Stomach (tissue), 9 donors: ENCODE results near the gene AMDHD2. TPM values are rescaled to one million over a fixed set of nuclear protein-coding genes. Genes with fewer than 3 reads are reported as not detected.
"Not testable (repeated sequence)": the region's sequence is repeated elsewhere in the genome, so short reads cannot be mapped to it uniquely, and the experiment has no call there.

Experiments used
- DNase-seq, 2 donors: peaks; one replicate each; pipeline versions ENCODE4 v3.0.0 to v3.0.0-alpha.2; 2013 to 2019
- H3K27ac ChIP-seq, 5 donors: fragments of 200-600 bp in 4 of 5; sonication (generic) in 4 of 5; one replicate each; pipeline ENCODE4 v1.5.1; 2013 to 2019; ENCODE audit warnings: mild to moderate bottlenecking in 1 of 5, moderate library complexity in 1 of 5
- H3K27me3 ChIP-seq, 3 donors: fragments of 200-600 bp; sonication (generic); one replicate each; pipeline ENCODE4 v1.5.1; 2017 to 2019; ENCODE audit warnings: mixed run types in 1 of 3
- H3K36me3 ChIP-seq, 4 donors: fragments of 200-600 bp; sonication (generic); 1 replicate in 3 of 4; 2 replicates in 1 of 4; pipeline ENCODE4 v1.5.1; 2016 to 2019
- H3K4me1 ChIP-seq, 4 donors: fragments of 200-600 bp; sonication (generic); one replicate each; pipeline ENCODE4 v1.5.1; 2016 to 2019
- H3K4me3 ChIP-seq, 4 donors: fragments of 200-600 bp; sonication (generic) in 3 of 4; one replicate each; pipeline ENCODE4 v1.5.1; 2016 to 2019; ENCODE audit warnings: mild to moderate bottlenecking in 1 of 4
- H3K9me3 ChIP-seq, 4 donors: fragments of 200-600 bp; sonication (generic); one replicate each; pipeline ENCODE4 v1.5.1; 2016 to 2019
- CTCF ChIP-seq, 7 experiments: fragments of 450-650 bp in 4 of 7; fragments of 200-600 bp in 3 of 7; sonication (generic) in 3 of 7; IDR thresholded peaks; one replicate each; pipeline ENCODE4 v1.5.1; 2016 to 2019; ENCODE audit warnings: antibody characterized with exemption in 7 of 7, control low read depth in 2 of 7, mild to moderate bottlenecking in 1 of 7
- EP300 ChIP-seq: sonication (generic); formaldehyde crosslinking; IDR thresholded peaks from one replicate; pipeline ENCODE4 v1.6.1; 2017; ENCODE audit warnings: antibody characterized with exemption
- POLR2A ChIP-seq, 4 donors: fragments of 450-650 bp; IDR thresholded peaks; one replicate each; pipeline ENCODE4 v1.6.1; 2016; ENCODE audit warnings: antibody characterized with exemption in 4 of 4, control low read depth in 2 of 4, mild to moderate bottlenecking in 1 of 4, moderate library complexity in 1 of 4
- POLR2AphosphoS5 ChIP-seq, 3 donors: sonication (generic); formaldehyde crosslinking; IDR thresholded peaks; one replicate each; pipeline ENCODE4 v1.6.1; 2016; ENCODE audit warnings: antibody characterized with exemption in 3 of 3
- WGBS, 5 donors: extraction: QIAGEN DNeasy Blood & Tissue Kit in 3 of 5; methylation state at CpG; one replicate each; pipeline versions ENCODE4 v1.1.5 to v1.1.7; 2013 to 2018; 5-methylcytosine and 5-hydroxymethylcytosine counted together
- intact Hi-C: fragments of 100-400 bp; cut with DNase I; formaldehyde crosslinking; loops from one replicate; pipeline ENCODE4 v1.15.1; 2023; ENCODE audit warnings: low total_unique reads
- polyA plus RNA-seq, 3 donors: library from polyadenylated mRNA; stranded (reverse); fragments of 200-250 nt; gene quantifications; one replicate each; pipeline ENCODE4 v1.2.3, GENCODE V29; 2013
- total RNA-seq, 5 donors: library from RNA; depleted of rRNA; stranded (reverse); fragments of >200 nt; gene quantifications; one replicate each; pipeline versions ENCODE4 v1.1.0 to v1.2.3, GENCODE V29; 2014 to 2016
- donor health status: healthy with polysubstance abuse.
- donor health status: Bipolar disorder and iron deficiency.
- donor health status: healthy.

Gene AMDHD2
- total and polyA plus RNA-seq, 8 donors: 13.4 to 76.8 (median 22.9) TPM

- DNase-seq: no peak
- Histone ChIP-seq H3K9me3 (no peaks in the 10 kb centered on the region), H3K4me3 (peak overlapping the region; percentile 60 to 90 (median 80)), H3K27ac (peak overlapping the region; percentile 56 to 93 (median 61)), H3K4me1 (peaks cover 48 to 67% (median 61%) of the 10 kb centered on the region in 4 donors), H3K36me3 (peaks cover 0 to 5% (median 2%) of the 10 kb centered on the region in 4 donors), H3K27me3 (peaks cover 19 to 25% (median 23%) of the 10 kb centered on the region in 3 donors)
- whole genome bisulfite sequencing, 5 donors: 51 to 73% (median 69%) methylated on average over 9 of the region's 9 CpGs
- TF ChIP-seq POLR2AphosphoS5 (IDR thresholded peaks at IDR 0.05) (no peak), CTCF (IDR thresholded peaks at IDR 0.05) (no peak), EP300 (no peak), POLR2A (IDR thresholded peaks at IDR 0.05) (no peak)
- intact Hi-C loops: no loop called here
Measured at GRCh38 chr16:2476345-2476720, 43.8 kb upstream of the AMDHD2 start.

- Histone ChIP-seq H3K36me3 (peaks cover 0 to 5% (median 2%) of the 10 kb centered on the region in 4 donors), H3K9me3 (no peaks in the 10 kb centered on the region), H3K4me3 (peak overlapping the region in 1 of 4 donors; percentile 90), H3K27me3 (peaks cover 17 to 21% (median 19%) of the 10 kb centered on the region in 3 donors), H3K4me1 (peaks cover 44 to 67% (median 59%) of the 10 kb centered on the region in 4 donors), H3K27ac (peak overlapping the region; percentile 6 to 93 (median 56))
- WGBS, 5 donors: 29 to 74% (median 51%) methylated on average over 3 of the region's 3 CpGs
- TF ChIP-seq POLR2AphosphoS5 (IDR thresholded peaks at IDR 0.05): no peak
- no peak for TF ChIP-seq EP300
- TF ChIP-seq POLR2A (IDR thresholded peaks at IDR 0.05): no peak
- TF ChIP-seq CTCF (IDR thresholded peaks at IDR 0.05): no peak
- no peak for DNase-seq
- intact Hi-C loops: no loop called here
Measured at GRCh38 chr16:2476741-2477140, 43.4 kb upstream of the AMDHD2 start.

- Histone ChIP-seq H3K27ac (no peak overlapping the region), H3K4me1 (peaks cover 46 to 65% (median 56%) of the 10 kb centered on the region in 4 donors)
- intact Hi-C loops: no loop called here
Measured at GRCh38 chr16:2477327-2477726, 42.8 kb upstream of the AMDHD2 start.

GRCh38 chr16:2478279-2478678 is 41.9 kb upstream of the AMDHD2 start:
- TF ChIP-seq POLR2AphosphoS5 (IDR thresholded peaks at IDR 0.05): no peak
- TF ChIP-seq CTCF (IDR thresholded peaks at IDR 0.05): no peak
- no peak for TF ChIP-seq POLR2A (IDR thresholded peaks at IDR 0.05)
- TF ChIP-seq EP300: no peak
- no peaks in the 10 kb centered on the region for H3K9me3 ChIP-seq
- H3K36me3 ChIP-seq: peaks cover 0 to 5% (median 2%) of the 10 kb centered on the region in 4 donors
- H3K4me1 ChIP-seq: peaks cover 46 to 69% (median 59%) of the 10 kb centered on the region in 4 donors
- peaks cover 3 to 5% (median 4%) of the 10 kb centered on the region in 3 donors for H3K27me3 ChIP-seq
- H3K27ac ChIP-seq: no peak overlapping the region
- H3K4me3 ChIP-seq: no peak overlapping the region
- 52 to 70% (median 61%) methylated on average over 8 of the region's 8 CpGs for WGBS, 5 donors
- no peak for DNase-seq
- intact Hi-C loops: no loop called here

More at GRCh38 chr16:2477327-2477726, 42.8 kb upstream of the AMDHD2 start:
- TF ChIP-seq EP300: no peak
- TF ChIP-seq CTCF (IDR thresholded peaks at IDR 0.05): no peak
- peaks cover 0 to 5% (median 2%) of the 10 kb centered on the region in 4 donors for H3K36me3 ChIP-seq
- peaks cover 11 to 15% (median 13%) of the 10 kb centered on the region in 3 donors for H3K27me3 ChIP-seq
- no peak overlapping the region for H3K4me3 ChIP-seq
- DNase-seq: no peak
- H3K9me3 ChIP-seq: no peaks in the 10 kb centered on the region
- 86 to 94% (median 90%) methylated on average over 3 of the region's 3 CpGs for WGBS, 5 donors

- intact Hi-C loops, H3K27me3 ChIP-seq, H3K27ac ChIP-seq, H3K36me3 ChIP-seq, H3K4me3 ChIP-seq, DNase-seq, H3K9me3 ChIP-seq: not testable (repeated sequence)
- peaks cover 31 to 74% (median 57%) of the 10 kb centered on the region in 4 donors for H3K4me1 ChIP-seq
- WGBS, 5 donors: 93 to 96% (median 95%) methylated on average over 8 to 10 of the region's 10 CpGs
Measured at GRCh38 chr16:2479996-2480395, 40.2 kb upstream of the AMDHD2 start.
